ENCODE measurements around the gene APEH. TPM values are rescaled to one million over a fixed set of nuclear protein-coding genes. Genes with fewer than 3 reads are reported as not detected.

Gene APEH
- total and polyA plus RNA-seq, 2 of the 13 experiments (the other 11 are each of a cell fraction or from before 2014, with no cell fraction given), result 116 to 130 TPM

- no peak for TF ChIP-seq CBX5 (CRISPR knock-in tag; IDR thresholded peaks at IDR 0.05; ENCODE audit: borderline replicate concordance)
- peak; percentile 51; the same call in 1 of the 2 replicates for TF ChIP-seq ELF3 (CRISPR knock-in tag; IDR thresholded peaks at IDR 0.05)
- TF ChIP-seq ZBTB38 (CRISPR knock-in tag; IDR thresholded peaks at IDR 0.05), result no peak
- TF ChIP-seq TEF (CRISPR knock-in tag; IDR thresholded peaks at IDR 0.05), result no peak
- peak; percentile 58; the same call in 1 of the 2 replicates for TF ChIP-seq PHF21A (CRISPR knock-in tag; IDR thresholded peaks at IDR 0.05)
- TF ChIP-seq ZNF788 (CRISPR knock-in tag; IDR thresholded peaks at IDR 0.05; ENCODE audit: borderline replicate concordance), result peak; percentile 62; the same call in 1 of the 2 replicates
- no peak for TF ChIP-seq ADNP (CRISPR knock-in tag; IDR thresholded peaks at IDR 0.05)
- TF ChIP-seq ZNF44 (CRISPR knock-in tag; IDR thresholded peaks at IDR 0.05), result no peak
- no peak for TF ChIP-seq ETV6 (CRISPR knock-in tag; conservative IDR thresholded peaks at IDR 0.05)
- no peak for TF ChIP-seq NFKB2 (CRISPR knock-in tag; IDR thresholded peaks at IDR 0.05; ENCODE audit: borderline replicate concordance)
- TF ChIP-seq, protein P1, sequence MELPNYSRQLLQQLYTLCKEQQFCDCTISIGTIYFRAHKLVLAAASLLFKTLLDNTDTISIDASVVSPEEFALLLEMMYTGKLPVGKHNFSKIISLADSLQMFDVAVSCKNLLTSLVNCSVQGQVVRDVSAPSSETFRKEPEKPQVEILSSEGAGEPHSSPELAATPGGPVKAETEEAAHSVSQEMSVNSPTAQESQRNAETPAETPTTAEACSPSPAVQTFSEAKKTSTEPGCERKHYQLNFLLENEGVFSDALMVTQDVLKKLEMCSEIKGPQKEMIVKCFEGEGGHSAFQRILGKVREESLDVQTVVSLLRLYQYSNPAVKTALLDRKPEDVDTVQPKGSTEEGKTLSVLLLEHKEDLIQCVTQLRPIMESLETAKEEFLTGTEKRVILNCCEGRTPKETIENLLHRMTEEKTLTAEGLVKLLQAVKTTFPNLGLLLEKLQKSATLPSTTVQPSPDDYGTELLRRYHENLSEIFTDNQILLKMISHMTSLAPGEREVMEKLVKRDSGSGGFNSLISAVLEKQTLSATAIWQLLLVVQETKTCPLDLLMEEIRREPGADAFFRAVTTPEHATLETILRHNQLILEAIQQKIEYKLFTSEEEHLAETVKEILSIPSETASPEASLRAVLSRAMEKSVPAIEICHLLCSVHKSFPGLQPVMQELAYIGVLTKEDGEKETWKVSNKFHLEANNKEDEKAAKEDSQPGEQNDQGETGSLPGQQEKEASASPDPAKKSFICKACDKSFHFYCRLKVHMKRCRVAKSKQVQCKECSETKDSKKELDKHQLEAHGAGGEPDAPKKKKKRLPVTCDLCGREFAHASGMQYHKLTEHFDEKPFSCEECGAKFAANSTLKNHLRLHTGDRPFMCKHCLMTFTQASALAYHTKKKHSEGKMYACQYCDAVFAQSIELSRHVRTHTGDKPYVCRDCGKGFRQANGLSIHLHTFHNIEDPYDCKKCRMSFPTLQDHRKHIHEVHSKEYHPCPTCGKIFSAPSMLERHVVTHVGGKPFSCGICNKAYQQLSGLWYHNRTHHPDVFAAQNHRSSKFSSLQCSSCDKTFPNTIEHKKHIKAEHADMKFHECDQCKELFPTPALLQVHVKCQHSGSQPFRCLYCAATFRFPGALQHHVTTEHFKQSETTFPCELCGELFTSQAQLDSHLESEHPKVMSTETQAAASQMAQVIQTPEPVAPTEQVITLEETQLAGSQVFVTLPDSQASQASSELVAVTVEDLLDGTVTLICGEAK (IDR thresholded peaks at IDR 0.05), result no peak
- TF ChIP-seq, protein P1 (CRISPR knock-in tag; IDR thresholded peaks at IDR 0.05), result no peak
- TF ChIP-seq MIER3 (CRISPR knock-in tag; IDR thresholded peaks at IDR 0.05; ENCODE audit: borderline replicate concordance), result no peak
- TF ChIP-seq, protein P2, sequence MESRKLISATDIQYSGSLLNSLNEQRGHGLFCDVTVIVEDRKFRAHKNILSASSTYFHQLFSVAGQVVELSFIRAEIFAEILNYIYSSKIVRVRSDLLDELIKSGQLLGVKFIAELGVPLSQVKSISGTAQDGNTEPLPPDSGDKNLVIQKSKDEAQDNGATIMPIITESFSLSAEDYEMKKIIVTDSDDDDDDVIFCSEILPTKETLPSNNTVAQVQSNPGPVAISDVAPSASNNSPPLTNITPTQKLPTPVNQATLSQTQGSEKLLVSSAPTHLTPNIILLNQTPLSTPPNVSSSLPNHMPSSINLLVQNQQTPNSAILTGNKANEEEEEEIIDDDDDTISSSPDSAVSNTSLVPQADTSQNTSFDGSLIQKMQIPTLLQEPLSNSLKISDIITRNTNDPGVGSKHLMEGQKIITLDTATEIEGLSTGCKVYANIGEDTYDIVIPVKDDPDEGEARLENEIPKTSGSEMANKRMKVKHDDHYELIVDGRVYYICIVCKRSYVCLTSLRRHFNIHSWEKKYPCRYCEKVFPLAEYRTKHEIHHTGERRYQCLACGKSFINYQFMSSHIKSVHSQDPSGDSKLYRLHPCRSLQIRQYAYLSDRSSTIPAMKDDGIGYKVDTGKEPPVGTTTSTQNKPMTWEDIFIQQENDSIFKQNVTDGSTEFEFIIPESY (CRISPR knock-in tag; IDR thresholded peaks at IDR 0.05), result no peak
- TF ChIP-seq TAF15 (IDR thresholded peaks at IDR 0.05; ENCODE audit: low read depth, low read length, poor library complexity, severe bottlenecking), result no peak
- TF ChIP-seq DBP (CRISPR knock-in tag; IDR thresholded peaks at IDR 0.05; ENCODE audit: not compliant biosample characterization), result no peak
- TF ChIP-seq ZKSCAN8 (CRISPR knock-in tag; IDR thresholded peaks at IDR 0.05; ENCODE audit: borderline replicate concordance), result no peak
- TF ChIP-seq ZNF660 (CRISPR knock-in tag; IDR thresholded peaks at IDR 0.05; ENCODE audit: borderline replicate concordance, low read depth), result no peak
- TF ChIP-seq ZSCAN12 (CRISPR knock-in tag; IDR thresholded peaks at IDR 0.05), result no peak
These were observed 7.6 kb upstream of the APEH start (continued) for GRCh38 chr3:49666592-49666991.
